GM18951 (cell line): Measurements from ENCODE around the gene FBLN2.

Experiments used
- POLR2A ChIP-seq: IDR thresholded peaks from 4 replicates; pipeline ENCODE4 v1.6.1; 2011; ENCODE audit warnings: mild to moderate bottlenecking; ENCODE audit not compliant: insufficient read length, insufficient read depth; ENCODE audit errors: extremely low read depth
- in situ Hi-C: fragments of 300-500 bp; cut with MboI; formaldehyde crosslinking; loops from one replicate; pipeline ENCODE4 v1.12.0; 2022; ENCODE audit warnings: low sequenced_read_pairs, mixed read lengths, inconsistent platforms; ENCODE audit not compliant: unreplicated experiment

FBLN2 gene

DNA sequence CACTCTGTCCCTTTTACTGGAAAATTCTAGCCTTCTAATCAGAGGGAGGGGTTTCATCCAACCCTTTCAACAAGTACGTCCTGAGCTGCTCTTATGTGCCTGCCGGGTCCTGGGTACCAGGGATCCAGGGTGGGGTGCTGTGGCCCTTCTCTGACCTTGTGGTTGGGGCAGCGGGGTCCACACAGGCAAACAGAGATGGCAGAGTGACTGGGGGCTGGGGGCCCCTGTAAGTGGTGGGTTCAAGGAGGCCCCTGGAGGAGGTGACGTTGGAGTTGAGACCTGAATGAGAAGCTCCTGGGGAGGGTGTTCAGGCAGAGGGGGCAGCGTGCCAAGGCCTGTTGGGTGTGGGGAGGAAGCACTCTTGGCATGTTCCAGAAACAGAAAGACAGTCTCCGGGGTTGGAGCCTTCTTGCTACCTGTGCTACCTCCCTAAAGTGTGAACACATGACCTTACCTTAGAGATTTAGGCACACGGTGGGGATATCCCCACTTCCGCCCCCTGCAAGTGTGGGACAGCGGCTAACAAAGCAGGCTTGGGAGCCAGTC lies 78.1 kb downstream of the FBLN2 start:
- in situ Hi-C loops = no loop called here

GRCh38 chr3:13627681-13628080 lies 78.8 kb downstream of the FBLN2 start:
- in situ Hi-C loops = no loop called here
- no peak for TF ChIP-seq POLR2A

More for the DNA sequence above, 78.1 kb downstream of the FBLN2 start:
- TF ChIP-seq POLR2A = no peak

DNA sequence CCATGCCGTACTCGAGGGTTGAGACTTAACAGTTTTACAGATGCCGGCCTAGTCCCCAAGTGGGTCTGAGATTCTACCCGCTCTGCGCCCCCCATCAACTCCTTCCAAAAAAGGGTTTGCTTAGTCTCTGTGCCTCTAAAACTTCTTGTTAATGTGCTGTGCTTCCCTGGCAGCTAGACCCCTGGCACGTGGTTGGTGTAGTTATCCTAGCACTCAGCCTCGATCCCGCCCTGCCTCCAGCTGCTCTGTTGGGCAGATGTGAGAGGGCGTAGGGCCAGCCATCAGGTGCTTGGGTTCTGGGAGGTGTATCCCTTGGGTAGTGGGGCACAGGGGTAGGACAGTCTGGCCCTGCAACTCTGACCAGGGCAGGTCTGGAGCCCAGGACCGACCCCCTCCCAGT lies 79.5 kb downstream of the FBLN2 start:
- TF ChIP-seq POLR2A = no peak
- in situ Hi-C loops = no loop called here

DNA sequence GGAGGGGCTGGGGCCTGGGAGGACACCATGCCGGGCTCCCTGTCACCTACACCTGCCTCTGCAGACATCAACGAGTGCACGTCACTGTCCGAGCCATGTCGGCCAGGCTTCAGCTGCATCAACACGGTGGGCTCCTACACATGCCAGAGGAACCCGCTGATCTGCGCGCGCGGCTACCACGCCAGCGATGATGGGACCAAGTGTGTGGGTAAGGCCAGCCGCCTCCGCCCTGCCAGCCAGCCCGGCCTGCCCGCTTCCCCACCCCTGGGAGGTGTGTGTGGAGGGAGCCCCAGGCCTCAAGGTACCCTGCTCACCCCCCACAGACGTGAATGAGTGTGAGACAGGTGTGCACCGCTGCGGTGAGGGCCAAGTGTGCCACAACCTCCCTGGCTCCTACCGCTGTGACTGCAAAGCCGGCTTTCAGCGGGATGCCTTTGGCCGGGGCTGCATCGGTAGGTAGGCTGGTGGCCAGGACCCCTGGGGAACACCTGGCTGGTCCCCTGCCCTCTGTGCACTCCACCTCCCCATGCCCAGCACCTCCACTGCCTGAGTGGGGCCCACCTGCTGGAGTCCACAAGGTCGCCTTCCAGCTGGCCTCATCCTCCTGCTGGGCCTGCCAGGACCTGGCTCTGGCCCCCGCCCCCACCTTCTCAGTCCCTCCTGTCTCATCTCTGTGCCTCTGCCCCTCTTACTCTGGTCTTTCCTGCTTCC lies 80.1 kb downstream of the FBLN2 start:
- TF ChIP-seq POLR2A = no peak
- in situ Hi-C loops = no loop called here

GRCh38 chr3:13629644-13630043 lies 80.7 kb downstream of the FBLN2 start:
- no peak for TF ChIP-seq POLR2A
- in situ Hi-C loops = no loop called here

DNA sequence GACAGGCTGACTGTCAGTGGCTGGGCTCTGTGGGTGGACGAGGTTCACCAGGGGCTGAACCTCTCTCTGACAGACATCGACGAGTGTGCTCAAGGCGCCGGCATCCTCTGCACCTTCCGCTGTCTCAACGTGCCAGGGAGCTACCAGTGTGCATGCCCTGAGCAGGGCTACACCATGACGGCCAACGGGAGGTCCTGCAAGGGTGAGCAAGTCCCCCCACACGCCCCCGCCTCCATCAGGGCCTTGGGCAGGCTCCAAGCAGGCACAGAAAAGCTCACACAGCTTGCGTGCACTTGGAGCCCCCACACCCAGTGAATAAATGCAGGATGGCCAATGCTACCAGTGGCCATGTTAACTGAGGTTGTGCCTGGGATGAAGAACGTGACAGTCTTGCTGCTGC lies 82.3 kb downstream of the FBLN2 start:
- no peak for TF ChIP-seq POLR2A
- in situ Hi-C loops = no loop called here

GRCh38 chr3:13633176-13633575 lies 84.3 kb downstream of the FBLN2 start:
- in situ Hi-C loops = no loop called here
- no peak for TF ChIP-seq POLR2A

GRCh38 chr3:13634151-13634550 lies 85.2 kb downstream of the FBLN2 start:
- TF ChIP-seq POLR2A = no peak
- in situ Hi-C loops = no loop called here

- TF ChIP-seq POLR2A = no peak
- in situ Hi-C loops = no loop called here
Measured at GRCh38 chr3:13634615-13635014, 85.7 kb downstream of the FBLN2 start.

DNA sequence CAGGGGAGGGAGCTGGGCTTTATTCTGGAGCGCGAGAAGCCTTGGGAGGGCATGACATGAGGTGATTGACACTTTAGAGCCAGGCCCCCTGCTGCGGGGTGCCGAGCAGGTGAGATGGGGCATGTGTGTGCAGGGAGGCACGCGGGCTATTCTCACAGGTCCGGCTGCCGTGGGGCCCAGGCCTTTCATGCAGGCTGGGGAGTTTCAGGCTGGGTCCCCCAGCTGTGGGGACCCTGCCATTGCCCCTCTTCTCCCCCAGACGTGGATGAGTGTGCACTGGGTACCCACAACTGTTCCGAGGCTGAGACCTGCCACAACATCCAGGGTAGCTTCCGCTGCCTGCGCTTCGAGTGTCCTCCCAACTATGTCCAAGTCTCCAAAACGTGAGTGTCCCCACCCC lies 87.3 kb downstream of the FBLN2 start:
- in situ Hi-C loops = no loop called here
- no peak for TF ChIP-seq POLR2A

- in situ Hi-C loops = no loop called here
- TF ChIP-seq POLR2A = no peak
Measured at GRCh38 chr3:13636874-13637273, 87.9 kb downstream of the FBLN2 start.

DNA sequence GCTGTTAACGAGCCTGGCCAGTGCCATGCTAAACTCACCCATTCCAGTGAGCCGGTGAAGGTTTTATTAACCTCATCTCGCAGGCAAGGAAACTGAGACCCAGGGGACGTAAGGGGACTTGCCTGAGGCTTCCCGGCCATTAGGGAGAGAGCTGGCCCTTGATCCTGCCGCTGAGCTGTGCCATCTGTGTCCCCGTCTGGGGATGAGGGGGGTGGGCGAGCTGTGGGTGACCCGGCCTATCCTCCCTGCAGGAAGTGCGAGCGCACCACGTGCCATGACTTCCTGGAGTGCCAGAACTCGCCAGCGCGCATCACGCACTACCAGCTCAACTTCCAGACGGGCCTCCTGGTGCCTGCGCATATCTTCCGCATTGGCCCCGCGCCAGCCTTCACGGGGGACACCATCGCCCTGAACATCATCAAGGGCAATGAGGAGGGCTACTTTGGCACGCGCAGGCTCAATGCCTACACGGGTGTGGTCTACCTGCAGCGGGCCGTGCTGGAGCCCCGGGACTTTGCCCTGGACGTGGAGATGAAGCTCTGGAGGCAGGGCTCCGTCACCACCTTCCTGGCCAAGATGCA lies 88.5 kb downstream of the FBLN2 start:
- TF ChIP-seq POLR2A = no peak
- in situ Hi-C loops = no loop called here

DNA sequence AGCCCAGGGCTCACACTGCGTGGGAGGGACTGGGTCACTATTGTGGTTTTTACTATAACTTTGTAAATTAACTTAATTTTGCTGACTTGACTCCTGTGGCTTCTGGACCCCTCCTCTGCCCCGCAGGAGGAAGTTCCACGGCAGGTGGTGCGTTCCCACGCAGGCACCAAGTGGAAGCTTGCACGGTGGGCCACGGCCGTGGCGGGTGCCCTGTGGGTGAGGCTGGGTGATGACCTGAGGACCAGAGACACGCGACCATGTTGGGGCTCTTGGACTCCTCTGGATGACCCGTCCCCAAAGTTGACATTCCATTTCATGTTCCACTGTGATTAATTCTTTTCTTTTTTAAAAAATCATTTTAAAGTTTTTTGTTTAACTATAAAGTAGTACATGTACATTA lies 89.0 kb downstream of the FBLN2 start:
- in situ Hi-C loops = no loop called here

GRCh38 chr3:13638927-13639326 lies 90.0 kb downstream of the FBLN2 start:
- in situ Hi-C loops = no loop called here
- TF ChIP-seq POLR2A = no peak

More for the DNA sequence above, 89.0 kb downstream of the FBLN2 start:
- no peak for TF ChIP-seq POLR2A
